NB4 (cell line): ENCODE data around the gene SVOP.

Experiments used
- DNase-seq: peaks from one replicate; pipeline ENCODE4 v3.0.0; 2010; ENCODE audit warnings: low read depth
- H3K4me3 ChIP-seq: one replicate; pipeline ENCODE4 v1.5.1; 2011; ENCODE audit warnings: mild to moderate bottlenecking, low read depth, low read length, moderate library complexity
- MYC ChIP-seq: IDR thresholded peaks from 2 replicates; pipeline ENCODE4 v1.6.1; 2011; ENCODE audit warnings: low read depth, low read length
- POLR2A ChIP-seq: IDR thresholded peaks from 2 replicates; pipeline ENCODE4 v1.6.1; 2011; ENCODE audit warnings: mild to moderate bottlenecking; ENCODE audit not compliant: insufficient read length; ENCODE audit errors: extremely low read depth
- TF ChIP-seq, protein P1 (sequence below): IDR thresholded peaks from one replicate; pipeline ENCODE4 v1.5.1; 2012; ENCODE audit warnings: low read depth, low read length
- TF ChIP-seq, protein P2 (sequence below): IDR thresholded peaks from 2 replicates; pipeline ENCODE4 v1.6.1; 2011; ENCODE audit warnings: low read depth, low read length

The SVOP gene

DNA sequence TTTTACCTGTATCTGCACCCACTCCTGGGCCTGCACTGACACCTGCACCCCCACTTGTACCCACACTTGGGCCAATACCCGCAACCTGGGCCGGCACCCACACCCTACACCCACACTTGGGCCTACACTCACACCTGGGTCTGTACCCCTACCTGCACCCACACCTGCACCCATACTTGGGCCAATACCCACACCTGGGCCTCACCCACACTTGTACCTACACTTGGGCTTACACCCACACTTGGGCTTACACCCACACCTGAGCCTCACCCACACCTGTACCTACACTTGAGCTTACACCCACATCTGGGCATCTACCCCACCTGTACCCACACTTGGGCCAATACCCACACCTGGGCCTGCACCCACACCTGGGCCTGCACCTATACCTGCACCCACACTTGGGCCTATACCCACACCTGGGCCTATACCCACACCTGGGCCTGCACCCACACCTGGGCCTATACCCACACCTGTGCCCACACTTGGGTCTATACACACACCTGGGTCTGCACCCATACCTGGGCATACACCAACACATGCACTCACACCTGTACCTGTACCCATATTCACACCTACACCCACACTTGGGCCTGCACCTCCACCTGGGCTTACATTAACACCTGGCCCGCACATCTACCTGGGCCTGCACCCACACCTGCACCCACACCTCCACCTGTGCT lies 101.8 kb downstream of the SVOP start:
- DNase-seq: no peak
- TF ChIP-seq, protein P1, sequence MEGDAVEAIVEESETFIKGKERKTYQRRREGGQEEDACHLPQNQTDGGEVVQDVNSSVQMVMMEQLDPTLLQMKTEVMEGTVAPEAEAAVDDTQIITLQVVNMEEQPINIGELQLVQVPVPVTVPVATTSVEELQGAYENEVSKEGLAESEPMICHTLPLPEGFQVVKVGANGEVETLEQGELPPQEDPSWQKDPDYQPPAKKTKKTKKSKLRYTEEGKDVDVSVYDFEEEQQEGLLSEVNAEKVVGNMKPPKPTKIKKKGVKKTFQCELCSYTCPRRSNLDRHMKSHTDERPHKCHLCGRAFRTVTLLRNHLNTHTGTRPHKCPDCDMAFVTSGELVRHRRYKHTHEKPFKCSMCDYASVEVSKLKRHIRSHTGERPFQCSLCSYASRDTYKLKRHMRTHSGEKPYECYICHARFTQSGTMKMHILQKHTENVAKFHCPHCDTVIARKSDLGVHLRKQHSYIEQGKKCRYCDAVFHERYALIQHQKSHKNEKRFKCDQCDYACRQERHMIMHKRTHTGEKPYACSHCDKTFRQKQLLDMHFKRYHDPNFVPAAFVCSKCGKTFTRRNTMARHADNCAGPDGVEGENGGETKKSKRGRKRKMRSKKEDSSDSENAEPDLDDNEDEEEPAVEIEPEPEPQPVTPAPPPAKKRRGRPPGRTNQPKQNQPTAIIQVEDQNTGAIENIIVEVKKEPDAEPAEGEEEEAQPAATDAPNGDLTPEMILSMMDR: no peak
- no peak for TF ChIP-seq POLR2A
- H3K4me3 ChIP-seq: no peak overlapping the region

DNA sequence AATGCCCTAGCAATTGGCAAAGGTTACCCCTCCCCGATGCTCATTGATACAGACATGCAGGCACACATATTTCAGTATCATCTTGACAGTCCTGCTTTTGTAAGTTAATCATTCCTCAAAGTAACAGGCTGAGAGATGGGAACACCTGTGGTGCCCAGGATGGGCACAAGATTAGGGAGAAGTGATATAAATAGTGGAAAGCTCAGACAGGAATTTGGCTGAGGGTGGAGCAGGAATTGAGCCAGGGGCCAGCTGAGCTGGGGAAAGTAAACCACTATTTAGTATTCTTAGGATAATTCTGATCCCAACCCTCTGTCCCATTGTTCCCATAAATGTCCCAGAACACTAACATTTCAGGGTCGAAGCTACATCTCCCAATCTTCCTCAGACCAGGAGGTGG lies 102.7 kb downstream of the SVOP start:
- TF ChIP-seq MYC: no peak
- no peak for TF ChIP-seq POLR2A
- TF ChIP-seq, protein P2, sequence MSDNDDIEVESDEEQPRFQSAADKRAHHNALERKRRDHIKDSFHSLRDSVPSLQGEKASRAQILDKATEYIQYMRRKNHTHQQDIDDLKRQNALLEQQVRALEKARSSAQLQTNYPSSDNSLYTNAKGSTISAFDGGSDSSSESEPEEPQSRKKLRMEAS: no peak
- TF ChIP-seq, protein P1: no peak
- no peak overlapping the region for H3K4me3 ChIP-seq
- no peak for DNase-seq

DNA sequence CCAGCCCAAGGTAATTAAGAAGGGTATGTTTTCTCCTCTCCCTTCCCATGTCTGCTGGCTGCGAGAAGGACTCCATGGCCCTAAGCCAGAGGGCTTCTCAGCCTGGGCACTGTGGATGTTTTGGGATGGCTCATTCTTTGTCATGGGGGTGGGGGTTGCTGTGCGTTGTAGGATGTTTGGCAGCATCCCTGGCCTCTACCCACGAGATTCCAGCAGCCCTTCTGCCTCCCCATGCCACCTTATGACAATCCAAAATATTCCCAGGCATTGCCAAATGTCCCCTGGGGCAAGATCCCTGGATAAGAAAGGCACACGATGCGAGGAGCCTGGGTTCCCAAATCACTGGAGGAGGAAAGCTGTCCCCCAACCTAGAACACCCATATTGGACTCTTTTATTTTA lies 104.5 kb downstream of the SVOP start:
- TF ChIP-seq, protein P2: no peak
- TF ChIP-seq, protein P1: no peak
- no peak for TF ChIP-seq MYC
- no peak for TF ChIP-seq POLR2A
- H3K4me3 ChIP-seq: no peak overlapping the region
- no peak for DNase-seq

DNA sequence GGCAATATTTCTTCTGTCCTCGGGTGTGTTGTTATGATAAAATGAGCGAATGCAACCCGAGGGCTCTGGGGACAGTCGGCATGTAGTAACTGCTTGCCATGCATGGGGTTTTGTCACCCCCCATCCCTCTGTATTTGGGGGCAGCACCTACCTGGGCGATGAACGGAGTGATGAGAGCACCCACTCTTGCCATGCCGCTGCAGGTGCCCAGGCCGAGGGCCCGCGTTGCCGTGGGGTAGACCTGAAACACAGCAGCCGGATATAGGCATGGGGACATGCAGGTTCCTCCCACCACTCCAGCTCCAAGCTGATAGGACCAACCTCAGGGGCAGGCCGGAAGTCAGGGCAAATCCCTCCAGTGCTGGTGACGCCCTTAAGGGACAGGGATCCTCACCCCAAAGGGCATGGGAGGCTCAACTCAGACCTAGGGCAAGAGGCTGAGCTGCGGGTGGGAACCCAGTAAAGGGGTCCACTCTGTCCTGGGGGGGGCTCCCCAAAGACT lies 105.2 kb downstream of the SVOP start:
- DNase-seq: no peak
- no peak overlapping the region for H3K4me3 ChIP-seq
- TF ChIP-seq, protein P2: no peak
- TF ChIP-seq, protein P1: no peak

DNA sequence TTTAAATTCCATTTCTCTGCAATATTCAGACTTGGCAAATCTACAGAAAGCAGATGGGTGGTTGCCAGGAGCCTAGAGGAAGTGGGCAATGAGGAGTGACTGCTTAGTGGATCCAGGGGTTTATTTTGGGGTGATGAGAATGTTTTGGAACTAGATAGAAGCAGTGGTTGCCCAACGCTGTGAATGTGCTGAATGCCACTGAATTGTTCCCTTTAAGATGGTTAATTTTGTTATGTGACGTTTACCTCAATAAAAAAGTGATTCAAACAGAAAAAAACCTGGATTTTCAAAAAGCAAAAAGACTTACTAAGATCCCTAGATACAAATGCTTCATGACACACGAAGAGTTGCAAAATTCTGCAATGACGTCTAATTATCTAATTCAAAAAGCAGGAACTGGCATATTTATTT lies 106.7 kb downstream of the SVOP start:
- H3K4me3 ChIP-seq: no peak overlapping the region
- TF ChIP-seq, protein P2: no peak
- TF ChIP-seq, protein P1: no peak
- TF ChIP-seq POLR2A (no peak), MYC (no peak)
- peak; percentile 27 for DNase-seq

DNA sequence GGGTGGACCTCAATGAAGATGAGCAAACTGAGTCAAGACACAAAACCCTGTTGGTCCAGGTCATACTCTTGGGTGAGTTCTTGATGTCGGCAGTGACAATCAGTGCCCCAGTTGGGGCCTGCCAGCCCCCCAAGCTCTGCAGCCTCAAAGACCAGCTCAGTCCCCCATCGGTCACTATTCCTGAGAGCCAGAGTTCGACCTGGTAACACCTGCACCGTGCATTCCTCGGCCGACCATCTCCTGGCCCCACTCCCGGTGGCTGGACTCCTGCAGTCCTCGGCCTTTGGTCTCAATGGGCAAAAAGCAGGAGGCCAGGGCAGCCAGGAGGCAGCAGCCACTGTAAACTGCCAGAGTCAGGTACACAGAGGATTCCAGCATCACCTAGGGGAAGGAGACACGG lies 108.5 kb downstream of the SVOP start:
- no peak overlapping the region for H3K4me3 ChIP-seq
- TF ChIP-seq, protein P2: no peak
- TF ChIP-seq POLR2A: no peak
- TF ChIP-seq, protein P1: no peak
- TF ChIP-seq MYC: no peak
- no peak for DNase-seq
